Fibroblast of mammary gland (primary cell): ENCODE data around the gene MEF2D.
A peak's percentile ranks its signal among the peaks of the same experiment; 100 is the strongest.

Source experiments
- DNase-seq: peaks from one replicate; pipeline ENCODE4 v3.0.0-alpha.2; 2010; ENCODE audit warnings: low read depth
- H3K4me3 ChIP-seq: 2 replicates; pipeline ENCODE4 v1.5.1; 2011; ENCODE audit warnings: low read depth, mild to moderate bottlenecking, low read length, moderate library complexity; ENCODE audit not compliant: control insufficient read depth
- CTCF ChIP-seq: conservative IDR thresholded peaks from 2 replicates; pipeline ENCODE4 v1.5.1; 2011; ENCODE audit warnings: low read depth, low read length, inconsistent platforms; ENCODE audit not compliant: control insufficient read depth, insufficient read depth

Gene MEF2D

GRCh38 chr1:156475568-156476500 is 24.7 kb downstream of the MEF2D start:
- peak; percentile 95 for DNase-seq
- H3K4me3 ChIP-seq = no peak overlapping the region
- TF ChIP-seq CTCF = no peak

GRCh38 chr1:156474966-156475365 is 25.6 kb downstream of the MEF2D start:
- TF ChIP-seq CTCF = no peak
- H3K4me3 ChIP-seq = no peak overlapping the region
- DNase-seq = no peak

GRCh38 chr1:156471496-156472490 is 28.8 kb downstream of the MEF2D start:
- DNase-seq = no peak
- no peak overlapping the region for H3K4me3 ChIP-seq
- no peak for TF ChIP-seq CTCF

GRCh38 chr1:156470473-156470872 is 30.1 kb downstream of the MEF2D start:
- H3K4me3 ChIP-seq = no peak overlapping the region
- no peak for TF ChIP-seq CTCF
- DNase-seq = no peak

GRCh38 chr1:156468693-156469345 is 31.8 kb downstream of the MEF2D start:
- DNase-seq = no peak
- no peak overlapping the region for H3K4me3 ChIP-seq
- TF ChIP-seq CTCF = no peak

GRCh38 chr1:156467906-156468305 is 32.7 kb downstream of the MEF2D start:
- H3K4me3 ChIP-seq = no peak overlapping the region
- no peak for DNase-seq
- no peak for TF ChIP-seq CTCF
